ENCODE measurements around the gene SLIT1. TPM values are rescaled to one million over a fixed set of nuclear protein-coding genes. Genes with fewer than 3 reads are reported as not detected.

SLIT1 gene
- total RNA-seq, 1 donor from 2014 or later: 0.23 TPM

DNA sequence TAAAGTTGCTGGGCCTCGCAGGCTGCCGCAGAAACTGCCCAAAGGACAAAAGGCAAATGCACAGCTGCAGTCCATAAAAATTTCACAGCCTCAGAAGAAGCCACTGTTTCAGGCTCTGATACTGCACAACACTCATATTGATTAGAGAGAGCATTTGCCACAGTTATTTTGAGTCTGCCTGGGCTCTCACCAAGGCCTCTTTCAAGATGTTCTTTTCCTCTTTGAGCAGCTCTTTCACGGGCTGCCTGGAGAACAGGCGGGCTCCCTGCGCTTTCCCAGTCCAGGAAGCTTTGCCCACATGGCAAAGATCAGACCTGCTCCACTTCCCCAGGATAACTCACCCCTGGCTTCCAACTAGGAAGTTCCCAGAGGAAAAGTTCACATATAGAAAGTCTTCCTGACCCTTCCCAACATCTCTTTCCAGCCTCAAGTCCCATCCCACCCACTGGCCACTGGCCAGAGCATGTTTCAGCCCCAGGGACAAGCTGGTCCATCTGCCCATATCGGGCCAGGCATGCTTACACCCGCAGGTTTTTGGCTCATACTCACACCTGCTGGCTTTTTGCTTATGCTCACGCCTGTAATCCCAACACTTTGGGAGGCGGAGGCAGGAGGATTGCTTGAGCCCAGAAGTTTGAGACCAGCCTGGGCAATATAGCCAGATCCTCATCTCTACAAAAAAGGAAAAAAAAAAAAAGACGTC lies 3.3 kb downstream of the SLIT1 start:
- peaks cover 53% of the 10 kb centered on the region for H3K27me3 ChIP-seq (ENCODE audit: insufficient read depth, low read length)
- no peak overlapping the region for H3K9ac ChIP-seq (ENCODE audit: low read length)
- no peak overlapping the region for H3K4me3 ChIP-seq (ENCODE audit: insufficient read depth, low read depth, low read length)
- Mint-ChIP-seq H3K9me3 (ENCODE audit: unreplicated experiment) (no peaks in the 10 kb centered on the region), H3K4me1 (ENCODE audit: low read depth, unreplicated experiment) (no peaks in the 10 kb centered on the region), H3K27me3 (ENCODE audit: low read depth, unreplicated experiment) (peaks cover 74% of the 10 kb centered on the region), H3K36me3 (ENCODE audit: low read depth, unreplicated experiment) (no peaks in the 10 kb centered on the region), H3K27ac (ENCODE audit: unreplicated experiment) (no peak overlapping the region), H3K4me3 (ENCODE audit: unreplicated experiment) (no peak overlapping the region)
- H2AFZ ChIP-seq (ENCODE audit: low read depth, low read length): no peak overlapping the region
- H3K27ac ChIP-seq (ENCODE audit: low read depth, low read length): no peak overlapping the region
- DNase-seq (ENCODE audit: low read depth) (no peak), FAIRE-seq (no peak)
- no peaks in the 10 kb centered on the region for H4K20me1 ChIP-seq (ENCODE audit: insufficient read depth, low read length)
- no peaks in the 10 kb centered on the region for H3K9me3 ChIP-seq (ENCODE audit: insufficient read depth, low read depth, low read length)
- H3K36me3 ChIP-seq (ENCODE audit: insufficient read depth, low read length): no peaks in the 10 kb centered on the region
- H3K4me1 ChIP-seq (ENCODE audit: insufficient read depth, low read length): no peaks in the 10 kb centered on the region
- TF ChIP-seq, protein P1, sequence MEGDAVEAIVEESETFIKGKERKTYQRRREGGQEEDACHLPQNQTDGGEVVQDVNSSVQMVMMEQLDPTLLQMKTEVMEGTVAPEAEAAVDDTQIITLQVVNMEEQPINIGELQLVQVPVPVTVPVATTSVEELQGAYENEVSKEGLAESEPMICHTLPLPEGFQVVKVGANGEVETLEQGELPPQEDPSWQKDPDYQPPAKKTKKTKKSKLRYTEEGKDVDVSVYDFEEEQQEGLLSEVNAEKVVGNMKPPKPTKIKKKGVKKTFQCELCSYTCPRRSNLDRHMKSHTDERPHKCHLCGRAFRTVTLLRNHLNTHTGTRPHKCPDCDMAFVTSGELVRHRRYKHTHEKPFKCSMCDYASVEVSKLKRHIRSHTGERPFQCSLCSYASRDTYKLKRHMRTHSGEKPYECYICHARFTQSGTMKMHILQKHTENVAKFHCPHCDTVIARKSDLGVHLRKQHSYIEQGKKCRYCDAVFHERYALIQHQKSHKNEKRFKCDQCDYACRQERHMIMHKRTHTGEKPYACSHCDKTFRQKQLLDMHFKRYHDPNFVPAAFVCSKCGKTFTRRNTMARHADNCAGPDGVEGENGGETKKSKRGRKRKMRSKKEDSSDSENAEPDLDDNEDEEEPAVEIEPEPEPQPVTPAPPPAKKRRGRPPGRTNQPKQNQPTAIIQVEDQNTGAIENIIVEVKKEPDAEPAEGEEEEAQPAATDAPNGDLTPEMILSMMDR (IDR thresholded peaks at IDR 0.05; ENCODE audit: insufficient read depth, low read depth, low read length): no peak
- no peak for TF ChIP-seq EZH2 (IDR thresholded peaks at IDR 0.05; ENCODE audit: insufficient read depth, low read length)
- no peaks in the 10 kb centered on the region for H3K79me2 ChIP-seq (ENCODE audit: insufficient read depth, low read length)
- no peak overlapping the region for H3K4me2 ChIP-seq (ENCODE audit: low read length)

DNA sequence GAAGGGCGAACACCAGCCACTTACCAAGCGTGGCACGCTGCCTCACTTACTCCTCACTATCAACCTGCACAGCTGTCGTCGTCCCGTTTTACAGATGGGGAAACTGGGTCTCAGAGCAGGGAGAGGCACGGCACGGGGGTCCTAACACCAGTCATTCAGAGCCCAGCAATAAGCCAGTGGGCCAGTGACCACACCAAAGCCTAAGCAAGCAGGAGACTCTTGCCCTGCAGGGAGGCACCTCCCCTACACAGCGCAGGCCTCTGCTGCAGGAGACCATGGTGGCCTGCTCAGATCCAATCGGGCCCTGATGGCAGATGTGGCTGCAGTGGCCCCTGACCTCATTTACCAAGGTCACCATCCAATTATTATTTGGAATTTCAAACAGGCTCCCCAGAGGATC lies 4.8 kb downstream of the SLIT1 start:
- Histone ChIP-seq H2AFZ (ENCODE audit: low read depth, low read length) (no peak overlapping the region), H3K9ac (ENCODE audit: low read length) (no peak overlapping the region), H4K20me1 (ENCODE audit: insufficient read depth, low read length) (no peaks in the 10 kb centered on the region), H3K9me3 (ENCODE audit: insufficient read depth, low read depth, low read length) (no peaks in the 10 kb centered on the region), H3K4me1 (ENCODE audit: insufficient read depth, low read length) (no peaks in the 10 kb centered on the region), H3K27me3 (ENCODE audit: insufficient read depth, low read length) (peaks cover 46% of the 10 kb centered on the region), H3K4me2 (ENCODE audit: low read length) (no peak overlapping the region), H3K36me3 (ENCODE audit: insufficient read depth, low read length) (no peaks in the 10 kb centered on the region), H3K4me3 (ENCODE audit: insufficient read depth, low read depth, low read length) (no peak overlapping the region), H3K79me2 (ENCODE audit: insufficient read depth, low read length) (no peaks in the 10 kb centered on the region), H3K27ac (ENCODE audit: low read depth, low read length) (no peak overlapping the region)
- Mint-ChIP-seq H3K4me1 (ENCODE audit: low read depth, unreplicated experiment) (no peaks in the 10 kb centered on the region), H3K27ac (ENCODE audit: unreplicated experiment) (no peak overlapping the region), H3K4me3 (ENCODE audit: unreplicated experiment) (no peak overlapping the region), H3K36me3 (ENCODE audit: low read depth, unreplicated experiment) (no peaks in the 10 kb centered on the region), H3K9me3 (ENCODE audit: unreplicated experiment) (no peaks in the 10 kb centered on the region), H3K27me3 (ENCODE audit: low read depth, unreplicated experiment) (peaks cover 61% of the 10 kb centered on the region)
- TF ChIP-seq, protein P1 (IDR thresholded peaks at IDR 0.05; ENCODE audit: insufficient read depth, low read depth, low read length): no peak
- no peak for TF ChIP-seq EZH2 (IDR thresholded peaks at IDR 0.05; ENCODE audit: insufficient read depth, low read length)
- DNase-seq (ENCODE audit: low read depth): no peak
- no peak for FAIRE-seq

DNA sequence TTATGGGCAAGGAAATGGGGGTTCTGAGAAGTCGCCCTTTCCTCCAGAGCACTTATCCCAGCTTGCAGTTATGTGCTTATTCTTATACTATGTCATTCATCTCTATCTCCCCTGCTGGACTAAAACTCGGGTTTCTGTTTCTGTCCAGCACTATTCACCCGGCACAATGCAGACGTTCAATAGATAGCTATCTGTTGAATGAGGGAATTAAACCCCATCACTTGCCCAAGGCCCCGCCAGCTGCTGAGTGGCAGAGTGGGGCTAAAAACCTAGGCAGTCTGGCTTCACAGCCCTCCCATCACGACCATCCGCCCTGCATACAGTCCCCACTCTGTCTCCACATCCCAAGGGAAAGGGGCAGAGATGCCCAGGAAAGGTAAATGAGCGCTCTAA lies 5.4 kb downstream of the SLIT1 start:
- H3K4me1 ChIP-seq (ENCODE audit: insufficient read depth, low read length): no peaks in the 10 kb centered on the region
- no peak overlapping the region for H3K4me3 Mint-ChIP-seq (ENCODE audit: unreplicated experiment)

More for the DNA sequence above, 5.4 kb downstream of the SLIT1 start:
- H3K4me2 ChIP-seq (ENCODE audit: low read length): no peak overlapping the region
- no peaks in the 10 kb centered on the region for H4K20me1 ChIP-seq (ENCODE audit: insufficient read depth, low read length)
- H3K27me3 Mint-ChIP-seq (ENCODE audit: low read depth, unreplicated experiment): peaks cover 62% of the 10 kb centered on the region
- H3K4me1 Mint-ChIP-seq (ENCODE audit: low read depth, unreplicated experiment): no peaks in the 10 kb centered on the region
- no peak overlapping the region for H3K4me3 ChIP-seq (ENCODE audit: insufficient read depth, low read depth, low read length)
- no peaks in the 10 kb centered on the region for H3K36me3 ChIP-seq (ENCODE audit: insufficient read depth, low read length)
- no peaks in the 10 kb centered on the region for H3K9me3 ChIP-seq (ENCODE audit: insufficient read depth, low read depth, low read length)
- no peaks in the 10 kb centered on the region for H3K79me2 ChIP-seq (ENCODE audit: insufficient read depth, low read length)
- FAIRE-seq: no peak
- H3K9me3 Mint-ChIP-seq (ENCODE audit: unreplicated experiment): no peaks in the 10 kb centered on the region
- H2AFZ ChIP-seq (ENCODE audit: low read depth, low read length): no peak overlapping the region
- no peak overlapping the region for H3K27ac ChIP-seq (ENCODE audit: low read depth, low read length)
- H3K36me3 Mint-ChIP-seq (ENCODE audit: low read depth, unreplicated experiment): no peaks in the 10 kb centered on the region
- no peak overlapping the region for H3K9ac ChIP-seq (ENCODE audit: low read length)
- TF ChIP-seq, protein P1 (IDR thresholded peaks at IDR 0.05; ENCODE audit: insufficient read depth, low read depth, low read length): no peak
- no peak for TF ChIP-seq EZH2 (IDR thresholded peaks at IDR 0.05; ENCODE audit: insufficient read depth, low read length)
- H3K27me3 ChIP-seq (ENCODE audit: insufficient read depth, low read length): peaks cover 46% of the 10 kb centered on the region
- H3K27ac Mint-ChIP-seq (ENCODE audit: unreplicated experiment): no peak overlapping the region
- no peak for DNase-seq (ENCODE audit: low read depth)
